Activated T-cell treated with anti-CD3 and anti-CD28 coated beads for 4 hours (primary cell): Measurements from ENCODE around the gene EHD3.

ENCODE experiments used
- DNase-seq: peaks from one replicate; pipeline ENCODE4 v3.0.0-alpha.2; 2020

EHD3 gene

DNA sequence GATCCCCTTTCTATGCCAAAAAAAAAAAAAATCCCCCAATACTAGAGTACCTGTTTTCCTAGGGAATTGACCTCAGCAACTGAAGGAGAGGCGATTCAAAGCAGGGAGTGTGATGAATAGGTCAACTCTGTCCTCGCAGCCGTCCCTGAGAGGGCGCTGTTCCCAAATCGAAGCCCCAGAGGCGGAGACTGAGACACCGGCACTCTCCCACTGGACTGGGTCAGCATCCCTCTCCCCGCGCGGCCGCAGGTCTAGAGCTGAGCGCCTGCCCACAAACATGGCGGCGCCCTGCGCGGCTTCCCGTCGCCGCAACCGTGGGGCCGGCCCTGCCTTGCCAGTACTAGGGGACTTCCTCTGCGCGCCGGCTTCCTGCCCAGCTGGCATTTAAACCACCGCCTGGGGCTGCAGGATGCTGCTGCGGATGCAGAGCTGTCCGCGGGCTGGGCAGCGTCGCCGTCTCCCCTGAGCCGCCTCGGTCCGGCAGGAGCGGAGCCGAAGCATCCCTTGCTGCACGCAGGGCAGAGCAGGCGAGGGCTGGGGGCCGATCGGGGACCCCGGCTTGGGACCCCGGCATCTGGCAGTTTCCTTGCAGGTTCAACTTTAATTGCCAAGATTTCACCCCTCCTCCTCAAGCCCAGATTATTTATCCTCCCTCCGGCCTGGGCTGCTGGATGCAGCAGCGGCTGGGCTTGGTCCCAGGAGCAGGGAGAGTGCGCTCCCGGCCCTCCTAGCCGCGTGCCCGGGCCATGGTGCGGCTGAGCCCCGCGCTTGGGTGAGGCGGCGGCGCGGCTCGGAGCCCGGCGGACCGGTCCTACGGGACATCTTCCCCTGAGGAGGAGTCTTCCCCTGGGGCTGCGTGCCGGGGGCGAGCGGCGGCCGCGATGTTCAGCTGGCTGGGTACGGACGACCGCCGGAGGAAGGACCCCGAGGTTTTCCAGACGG lies at the start of gene EHD3:
TSS of gene EHD3 (plus strand) at position 412 of the 942 bp plus-strand sequence. CDS start at position 882, 470 bp downstream.
- DNase-seq: peak; percentile 57

DNA sequence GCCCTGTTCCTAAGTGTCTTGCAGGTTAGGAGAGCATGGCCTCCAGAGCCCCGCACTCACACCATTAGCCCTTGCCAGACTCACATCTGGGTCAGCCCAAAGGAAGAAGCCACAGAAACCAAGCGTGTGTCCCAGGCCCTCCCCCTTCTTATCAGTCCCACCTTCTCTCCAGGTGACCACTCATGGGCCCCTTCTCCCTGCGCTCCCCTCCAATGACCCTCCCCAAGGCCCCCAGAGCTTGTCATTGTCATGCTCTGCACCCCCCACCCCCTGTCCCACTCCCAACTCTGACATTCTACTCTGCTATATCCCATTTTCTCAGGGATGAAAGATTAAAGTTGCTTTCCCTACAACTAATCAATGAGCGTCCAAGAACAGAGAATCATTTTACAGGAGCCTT lies 46.8 kb upstream of the EHD3 start:
- no peak for DNase-seq

DNA sequence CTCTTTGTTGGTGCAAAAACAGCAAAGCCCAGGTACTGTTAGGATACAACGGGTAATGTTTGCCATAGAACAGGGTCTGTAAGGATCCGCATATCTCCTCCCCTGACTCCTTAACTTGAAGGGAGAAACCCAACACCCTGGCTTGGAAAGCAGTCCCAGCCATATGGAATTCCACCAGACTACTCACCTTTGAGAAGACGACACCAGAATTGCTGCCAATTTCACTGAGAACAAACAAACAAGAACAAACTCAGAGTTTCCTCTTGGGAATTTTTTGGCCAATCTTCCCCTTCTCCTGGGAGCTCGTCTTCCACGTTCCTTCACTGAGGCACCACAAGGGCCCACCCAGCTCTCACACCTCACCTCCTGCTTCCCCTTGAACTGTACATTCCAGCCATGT lies 45.8 kb upstream of the EHD3 start:
- no peak for DNase-seq

DNA sequence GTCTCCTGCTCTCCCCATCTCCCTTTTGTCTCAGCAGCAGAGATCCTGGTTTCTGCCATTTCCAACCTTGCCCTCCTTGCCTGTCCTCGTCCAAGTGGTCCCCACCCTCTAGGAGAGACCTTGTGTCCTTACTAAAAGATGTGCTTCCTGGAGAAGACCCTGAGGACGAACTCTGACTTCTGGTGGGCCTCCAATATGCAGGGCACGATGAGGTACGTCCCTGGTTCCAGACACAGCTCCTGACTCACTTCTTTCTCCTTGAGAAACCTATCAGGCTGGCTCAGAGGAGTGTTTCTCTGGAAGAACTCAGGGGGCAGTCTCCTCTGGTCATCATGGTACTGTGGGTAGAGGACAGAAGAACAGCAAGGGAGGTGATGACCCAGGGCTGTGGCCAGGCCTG lies 44.8 kb upstream of the EHD3 start:
- no peak for DNase-seq

DNA sequence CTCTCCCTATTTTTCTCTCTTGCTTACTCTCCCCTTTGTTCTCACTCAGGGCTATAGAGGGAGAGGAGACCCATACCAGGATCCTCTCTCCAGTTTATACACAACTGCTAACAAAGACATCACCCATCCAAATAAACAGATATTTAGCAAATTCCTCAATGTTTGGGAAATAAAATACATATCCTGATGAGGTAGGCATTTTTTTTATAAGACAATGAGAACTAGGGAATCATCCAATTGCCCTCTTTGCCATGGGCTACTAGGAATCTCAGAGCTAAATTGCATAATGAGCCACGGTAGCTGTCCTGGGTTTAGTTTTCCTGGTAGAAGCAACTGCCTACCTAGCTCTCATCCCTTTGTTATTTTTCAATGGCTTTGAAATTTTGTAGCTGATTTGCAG lies 43.8 kb upstream of the EHD3 start:
- DNase-seq: no peak

DNA sequence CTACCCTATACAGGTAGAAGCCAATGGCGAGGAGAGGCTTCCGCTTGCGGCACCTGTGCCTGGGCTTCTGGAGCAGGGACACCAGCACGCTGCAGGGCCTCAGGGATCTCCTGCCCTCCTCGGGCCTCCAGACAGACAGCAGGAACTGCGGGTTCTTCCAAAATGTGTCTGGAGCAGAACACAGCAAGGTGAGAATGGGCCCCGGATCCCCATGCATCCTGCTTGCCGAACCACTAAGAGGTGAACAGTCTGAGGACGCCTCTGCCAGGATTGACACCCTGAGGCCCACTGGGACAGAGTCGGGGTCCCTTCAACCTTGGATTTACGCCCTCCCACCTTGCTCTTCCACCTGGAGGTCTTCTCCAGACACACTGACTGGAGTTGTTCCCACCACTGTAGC lies 42.0 kb upstream of the EHD3 start:
- no peak for DNase-seq

DNA sequence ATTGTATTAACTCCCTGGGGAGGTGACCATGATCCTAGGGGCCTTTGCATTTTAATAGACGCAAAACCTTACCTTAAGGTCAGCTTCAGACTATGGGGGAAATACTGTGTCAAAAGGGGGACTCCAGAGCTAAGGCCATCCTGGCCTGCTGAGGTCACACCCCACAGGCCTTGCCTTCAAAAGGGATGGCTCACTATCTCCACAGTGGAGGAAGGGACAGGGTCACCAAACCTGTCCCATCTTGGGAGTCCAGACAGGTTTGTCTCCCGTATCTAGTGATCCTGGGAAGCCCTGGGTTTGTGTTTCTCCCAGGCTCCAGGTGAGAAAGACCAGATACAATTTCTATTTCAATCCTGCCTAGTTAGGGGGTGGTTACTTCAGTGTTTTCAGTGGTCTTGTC lies 41.6 kb upstream of the EHD3 start:
- no peak for DNase-seq

DNA sequence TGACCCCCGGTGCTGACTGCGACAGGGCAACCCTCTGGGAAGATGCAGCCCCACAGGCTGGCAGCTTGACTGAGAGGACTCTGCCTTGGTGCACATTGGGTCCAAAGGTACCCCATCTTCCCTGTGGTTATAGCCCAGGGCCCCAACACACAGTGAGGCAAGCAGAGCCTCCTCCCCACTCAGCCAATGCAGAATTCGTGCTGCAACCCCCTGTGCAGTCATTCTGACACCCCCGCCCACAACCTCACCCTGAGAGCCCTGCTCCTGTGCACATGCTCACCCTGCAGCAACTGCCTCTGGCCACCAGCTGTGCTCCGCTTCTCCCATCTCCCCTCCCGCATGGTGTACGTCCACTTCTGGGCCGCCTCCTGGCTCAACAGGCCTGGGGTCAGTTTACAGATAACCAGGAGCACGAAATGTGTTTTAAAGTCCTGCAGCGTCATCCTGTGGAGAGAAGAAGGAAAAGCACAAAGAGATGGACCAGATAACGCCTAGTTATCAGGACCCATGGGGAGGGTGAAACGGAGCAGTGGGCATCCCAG lies 41.0 kb upstream of the EHD3 start:
- DNase-seq: no peak

DNA sequence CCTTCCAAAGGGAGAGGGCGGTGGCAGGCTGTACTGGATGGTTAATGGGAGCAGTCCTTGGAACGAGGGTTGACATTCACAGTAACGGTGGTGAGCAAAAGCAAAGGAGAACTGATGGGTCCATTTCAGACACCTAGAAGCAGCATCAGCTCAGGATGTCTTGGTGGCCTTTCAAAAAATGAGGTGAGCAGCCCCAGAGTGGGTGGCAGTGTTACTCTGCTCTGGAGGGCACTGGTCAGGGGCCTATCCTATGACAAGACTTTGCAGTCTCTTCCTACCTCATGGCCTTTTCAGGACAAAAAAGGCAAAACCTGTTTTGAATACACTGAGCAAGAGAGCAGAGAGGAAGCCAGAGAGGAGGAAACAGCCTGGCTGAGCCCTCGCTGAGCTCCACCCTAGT lies 40.1 kb upstream of the EHD3 start:
- DNase-seq: no peak

DNA sequence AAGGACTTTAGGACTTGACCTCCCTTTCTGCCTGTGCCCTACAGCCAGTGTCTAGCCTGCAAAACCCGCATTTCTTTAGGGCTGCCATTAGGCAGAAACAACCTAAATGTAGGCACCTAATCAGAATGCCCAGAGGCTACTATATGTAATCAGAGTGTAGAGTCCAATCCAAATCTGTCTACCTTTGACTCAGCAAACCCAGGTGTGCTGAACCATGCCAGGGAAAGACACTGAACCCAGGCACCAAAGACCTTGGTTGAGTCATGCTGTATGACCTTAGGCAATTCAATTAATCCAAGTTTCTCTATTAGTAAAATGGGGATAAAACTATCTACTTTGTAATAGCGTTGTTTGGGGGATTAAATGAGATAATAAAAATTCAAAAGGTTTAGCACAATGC lies 37.3 kb upstream of the EHD3 start:
- DNase-seq: no peak

DNA sequence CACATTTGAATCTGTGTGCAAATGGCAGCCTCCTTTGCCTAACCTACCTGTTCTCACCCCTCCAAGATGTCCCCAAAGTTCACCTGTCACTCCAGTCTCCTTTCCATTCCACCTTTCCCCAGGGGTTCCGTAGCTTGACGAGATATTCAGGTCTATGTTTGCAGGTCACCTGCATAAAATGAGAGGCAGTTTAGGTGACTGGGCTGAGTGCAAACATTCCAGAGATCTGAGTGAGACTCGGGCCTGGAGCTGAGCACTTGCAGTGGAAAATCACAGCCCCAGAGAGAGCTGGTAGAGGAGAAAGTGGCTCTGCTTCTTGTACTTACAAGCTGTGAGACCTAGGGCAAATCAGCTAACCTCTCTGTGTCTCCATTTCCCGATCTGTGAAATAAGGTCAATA lies 36.8 kb upstream of the EHD3 start:
- no peak for DNase-seq

DNA sequence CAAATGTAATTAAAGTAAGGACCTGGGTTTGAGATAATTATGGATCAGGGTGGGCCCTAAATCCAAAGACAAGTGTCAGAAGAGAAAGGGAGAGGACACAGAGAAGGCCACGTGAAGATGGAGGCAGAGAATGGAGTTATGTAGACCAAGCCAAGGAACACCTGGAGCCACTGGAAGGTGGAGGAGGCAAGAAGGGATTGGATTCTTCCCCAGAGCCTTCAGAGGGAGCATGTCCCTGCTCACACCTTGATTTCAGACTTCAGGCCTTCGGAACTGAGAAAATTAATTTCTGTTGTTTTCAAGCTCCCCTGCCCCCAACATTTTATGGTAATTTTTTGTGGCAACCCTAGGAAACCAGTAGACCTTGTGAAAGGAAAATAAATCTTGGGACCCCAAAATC lies 36.3 kb upstream of the EHD3 start:
- DNase-seq: no peak

DNA sequence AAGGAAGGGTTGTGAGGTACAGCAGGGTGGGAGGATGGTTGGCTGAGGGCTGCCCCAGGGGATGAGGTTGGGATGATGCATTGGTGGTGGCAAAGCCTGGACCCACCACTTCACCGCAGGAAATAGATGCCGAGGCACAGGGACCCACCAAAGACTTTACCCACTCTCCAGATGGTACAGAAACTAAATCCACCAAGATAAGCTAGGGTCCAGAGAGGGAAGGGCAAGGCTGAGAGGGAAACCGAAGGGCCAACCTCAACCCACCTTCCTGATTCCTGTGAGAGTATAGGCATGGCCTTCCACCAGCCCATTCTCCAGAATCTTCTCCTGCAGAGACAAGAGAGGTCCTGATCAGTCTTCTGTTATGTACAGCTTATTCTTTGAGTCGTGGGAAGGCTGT lies 34.7 kb upstream of the EHD3 start:
- no peak for DNase-seq

DNA sequence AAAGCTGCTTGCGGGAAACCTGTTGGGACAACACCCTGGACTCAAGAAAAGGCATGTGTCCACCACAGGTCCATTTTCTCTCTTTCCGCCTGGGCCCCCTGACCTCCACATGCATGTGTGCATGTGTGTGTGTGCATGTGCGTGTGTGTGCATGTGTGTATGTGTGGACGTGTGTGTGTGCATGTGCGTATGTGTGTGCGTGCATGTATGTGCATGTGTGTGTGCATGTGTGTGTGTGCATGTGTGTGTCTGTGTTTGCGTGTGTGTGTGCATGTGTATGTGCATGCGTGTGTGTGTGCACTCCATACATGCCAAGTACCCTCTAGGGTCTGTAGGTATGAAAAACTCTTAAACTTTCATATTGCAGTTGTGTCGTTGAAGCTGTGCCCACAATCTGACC lies 33.0 kb upstream of the EHD3 start:
- DNase-seq: no peak

DNA sequence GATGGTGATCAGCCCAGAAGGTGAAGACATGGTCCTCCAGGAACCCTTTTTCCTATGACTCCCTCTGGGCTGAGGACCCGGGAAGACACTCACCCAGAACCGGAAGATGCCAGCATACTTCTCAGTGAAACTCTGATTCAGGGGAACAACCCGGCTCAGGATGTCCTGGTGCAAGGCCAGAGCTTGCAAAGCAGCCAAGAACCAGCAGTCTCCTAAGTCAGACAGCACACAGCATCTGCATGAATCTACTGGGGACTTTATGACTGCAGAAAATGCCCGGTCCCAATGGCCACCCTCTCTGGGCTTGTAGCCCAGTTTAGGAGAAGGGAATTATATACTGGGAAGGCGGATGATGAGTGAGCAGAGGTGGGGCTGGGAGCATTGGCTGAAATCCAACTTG lies 31.9 kb upstream of the EHD3 start:
- no peak for DNase-seq

DNA sequence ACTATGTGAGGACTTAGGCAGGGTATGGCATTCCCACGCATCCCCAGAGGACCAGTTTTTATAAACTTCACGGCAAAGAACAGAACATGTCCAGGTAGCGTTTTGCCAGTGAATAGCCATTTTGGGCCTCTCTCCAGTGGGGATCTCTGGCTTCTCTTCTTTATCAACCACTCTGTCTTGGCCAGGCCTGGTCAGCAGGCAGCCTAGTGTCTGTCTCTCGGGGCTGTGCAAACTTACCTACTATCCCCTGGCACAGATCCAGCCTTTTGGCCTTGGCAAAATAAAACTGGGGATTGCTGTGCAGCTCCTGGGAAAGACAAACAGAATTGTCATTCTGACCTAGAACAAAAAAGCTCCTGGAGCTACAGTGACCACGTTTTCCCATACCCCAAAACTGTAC lies 31.1 kb upstream of the EHD3 start:
- no peak for DNase-seq

DNA sequence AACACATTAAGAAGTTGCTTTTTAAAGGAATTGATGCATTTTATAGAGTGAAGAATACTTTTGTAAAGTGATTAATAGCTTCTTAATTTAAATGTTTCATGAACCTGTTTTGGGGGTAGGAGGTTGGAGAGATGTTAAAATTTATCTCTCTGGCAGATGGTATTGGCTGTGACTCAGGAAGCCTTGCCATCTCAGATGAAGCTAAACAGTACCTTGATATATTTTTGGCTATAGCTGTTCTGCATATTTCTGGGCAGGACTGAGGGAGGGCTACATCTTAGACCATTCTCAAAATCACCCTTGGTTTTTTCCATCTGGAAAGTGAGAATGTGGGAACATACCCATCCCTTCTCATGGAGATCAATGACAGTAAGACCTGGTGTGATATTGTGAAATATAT lies 30.0 kb upstream of the EHD3 start:
- no peak for DNase-seq

DNA sequence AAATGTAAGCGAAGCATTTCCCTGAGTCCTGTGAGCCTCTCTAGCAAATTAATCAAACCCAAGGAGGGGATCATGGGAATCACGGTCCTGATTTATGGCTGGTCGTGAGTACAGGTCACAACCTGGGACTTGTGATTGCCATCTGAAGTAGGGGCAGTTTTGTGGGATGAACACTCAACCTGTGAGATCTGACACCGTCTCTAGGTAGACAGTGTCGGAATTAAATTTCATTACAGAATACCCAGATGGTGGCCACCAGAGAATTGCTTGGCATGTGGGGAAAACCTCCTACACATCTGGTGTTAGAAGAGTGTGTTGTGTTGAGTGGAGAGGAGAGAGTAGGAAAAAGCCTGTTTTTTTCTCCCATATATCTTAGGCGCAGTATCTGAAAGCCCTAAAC lies 29.2 kb upstream of the EHD3 start:
- no peak for DNase-seq

DNA sequence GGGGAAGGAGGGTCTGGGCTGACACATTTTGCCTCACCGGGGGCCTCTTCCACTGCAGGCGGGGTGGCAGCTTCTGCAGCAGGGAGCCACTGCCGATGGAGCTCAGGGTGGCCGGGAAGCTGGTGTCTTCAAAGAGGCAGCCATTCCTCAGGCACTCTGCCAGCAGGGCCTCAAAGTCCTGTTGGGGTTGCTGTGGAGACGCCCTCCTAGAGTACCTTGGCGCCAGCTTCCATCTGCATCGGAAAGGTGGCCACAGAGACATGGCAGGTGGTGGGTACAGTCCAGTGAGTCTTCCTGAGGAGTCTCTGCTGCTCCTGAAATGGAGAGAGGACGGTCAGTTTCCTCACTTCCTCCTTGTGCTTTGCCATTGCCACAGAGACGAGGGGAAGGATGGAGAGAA lies 28.8 kb upstream of the EHD3 start:
- no peak for DNase-seq

DNA sequence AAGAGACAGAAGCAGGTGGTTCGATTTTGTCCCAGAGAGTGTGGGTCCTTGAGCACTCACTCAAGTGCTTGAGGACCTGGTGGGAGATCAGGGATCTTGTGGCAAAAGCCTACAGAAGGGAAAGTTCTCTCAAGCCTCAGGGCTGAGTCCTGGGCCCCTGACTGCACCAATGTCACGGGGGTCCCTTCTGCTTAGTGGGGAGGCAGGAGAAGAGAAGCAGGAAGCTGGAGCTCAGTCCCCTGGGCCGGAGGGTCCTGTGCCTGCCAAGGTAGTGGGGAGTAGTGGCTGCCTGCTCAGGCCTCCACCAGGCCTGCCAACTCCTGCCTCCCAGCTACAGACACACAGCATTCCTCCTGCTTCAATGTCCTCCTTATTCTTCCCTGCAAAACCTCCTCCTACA lies 28.3 kb upstream of the EHD3 start:
- no peak for DNase-seq

DNA sequence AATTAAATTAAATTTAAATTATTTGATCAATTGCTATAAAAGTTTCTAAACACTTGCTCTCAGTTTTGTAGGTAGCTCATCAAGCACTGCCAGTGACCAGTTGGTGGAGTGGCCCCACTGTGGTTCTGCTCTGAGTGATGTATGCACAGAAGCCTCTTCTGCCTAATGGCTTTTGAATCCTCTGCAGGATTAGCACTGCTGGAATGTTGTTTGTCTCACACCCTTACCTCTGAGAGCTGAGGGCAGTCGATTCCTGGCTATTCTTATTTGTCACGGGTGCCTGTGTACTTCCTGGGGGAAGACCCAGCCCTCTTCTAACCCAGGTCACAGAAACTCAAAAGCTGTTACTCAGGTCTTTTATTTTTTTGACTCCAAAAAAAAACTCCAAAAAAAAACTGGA lies 26.2 kb upstream of the EHD3 start:
- no peak for DNase-seq

DNA sequence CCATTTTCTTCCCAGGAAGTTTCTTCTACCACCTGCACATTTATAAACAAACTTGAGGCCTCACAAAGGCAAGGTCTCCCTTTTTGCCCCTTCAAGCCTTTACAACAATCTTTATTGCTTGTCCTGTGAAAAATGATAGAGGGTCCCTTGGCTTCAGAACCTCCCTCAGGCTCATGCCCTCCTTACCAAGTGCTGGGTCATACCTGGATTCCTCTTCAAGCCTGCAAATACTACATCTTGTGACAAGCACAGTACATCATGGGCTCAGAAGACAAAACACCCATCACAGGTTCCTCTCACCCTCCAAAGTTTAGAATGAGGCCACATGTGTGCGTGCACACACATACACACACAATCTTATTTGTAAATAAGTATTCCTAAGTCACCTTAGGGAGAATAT lies 25.7 kb upstream of the EHD3 start:
- DNase-seq: no peak

DNA sequence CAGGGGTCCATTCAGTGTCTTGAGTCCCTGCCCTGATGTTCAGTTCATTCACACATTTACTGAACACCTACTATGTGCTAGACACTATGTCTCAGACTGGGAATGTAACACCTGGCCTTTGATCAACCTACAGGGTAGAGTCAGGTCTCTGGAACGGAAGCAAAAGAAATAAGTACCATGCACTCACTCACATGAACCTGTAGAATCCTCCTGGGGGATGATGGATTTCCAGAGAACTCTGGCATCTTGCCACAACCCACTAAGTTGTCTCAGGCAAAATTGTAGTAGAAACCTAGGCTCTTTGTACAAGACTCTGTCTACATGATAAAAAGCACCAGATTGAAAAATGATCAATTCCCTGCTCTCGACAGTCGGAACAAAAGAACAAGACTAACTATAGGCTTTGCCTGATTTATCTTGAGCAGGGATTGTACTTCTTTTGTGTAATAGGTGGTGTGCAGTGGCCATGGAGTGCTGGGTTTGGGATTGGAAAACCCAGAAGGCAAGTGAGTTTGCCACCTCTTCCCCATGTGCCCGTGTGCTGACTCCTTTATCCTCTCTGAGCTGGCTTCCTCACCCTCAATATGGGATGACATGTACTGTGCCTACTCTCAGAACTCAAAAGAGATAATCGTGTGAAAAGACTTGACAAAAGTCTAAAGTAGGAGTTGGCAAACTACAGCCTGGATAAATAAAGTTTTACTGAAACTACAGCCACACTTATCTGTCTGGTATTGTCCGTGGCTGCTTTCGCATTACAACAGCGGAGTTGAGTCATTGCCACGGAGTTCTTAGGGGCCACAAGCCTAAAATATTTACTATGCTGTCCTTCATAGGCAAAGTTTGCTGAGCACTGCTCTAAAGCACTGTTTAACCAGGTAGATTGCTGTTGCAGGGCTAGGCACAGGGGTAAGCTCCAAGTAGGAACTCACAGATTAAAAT lies 21.0 kb upstream of the EHD3 start:
- no peak for DNase-seq
